ENCODE measurements around the gene HYOU1. TPM values are rescaled to one million over a fixed set of nuclear protein-coding genes. Genes with fewer than 3 reads are reported as not detected.

Gene HYOU1
- total and polyA plus RNA-seq, 2 of the 8 experiments (the other 6 are each of a cell fraction or from before 2014, with no cell fraction given), result 239 to 295 TPM

GRCh38 chr11:119067371-119068222 is 10.6 kb upstream of the HYOU1 start, which contains the start of gene VPS11 (continued):
- TF ChIP-seq BCL11A (IDR thresholded peaks at IDR 0.05; ENCODE audit: low read depth in 2 of 2, low read length in 2 of 2) (no peak), TAF7 (optimal IDR thresholded peaks at IDR 0.05; ENCODE audit: borderline replicate concordance, low read depth, low read length) (peak; percentile 77), TEAD4 (IDR thresholded peaks at IDR 0.05; ENCODE audit: low read depth, low read length) (no peak), SIRT6 (IDR thresholded peaks at IDR 0.05; ENCODE audit: low read length) (no peak), EZH2 (IDR thresholded peaks at IDR 0.05; ENCODE audit: low read depth, low read length, severe bottlenecking) (no peak), TBP (IDR thresholded peaks at IDR 0.05; ENCODE audit: low read depth, low read length) (peak; percentile 78), TAF1 (IDR thresholded peaks at IDR 0.05; ENCODE audit: low read depth, low read length) (peak; percentile 90), SIN3A (conservative IDR thresholded peaks at IDR 0.05 in 1 of 2, IDR thresholded peaks at IDR 0.05 in 1 of 2; ENCODE audit: low read depth in 1 of 2, low read length in 2 of 2) (peak; percentile 96 to 99; a peak in 3 of 4 replicates), USF2 (IDR thresholded peaks at IDR 0.05; ENCODE audit: low read length) (peak; percentile 99), JUN (IDR thresholded peaks at IDR 0.05; ENCODE audit: low read depth, low read length) (no peak), POLR2A (IDR thresholded peaks at IDR 0.05; ENCODE audit: control extremely low read depth in 1 of 2, low read depth in 2 of 2, low read length in 2 of 2) (peak; percentile 43 to 91), KDM4A (IDR thresholded peaks at IDR 0.05; ENCODE audit: low read depth, low read length, severe bottlenecking) (peak; percentile 78), MAX (IDR thresholded peaks at IDR 0.05) (peak; percentile 69), E2F6 (IDR thresholded peaks at IDR 0.05) (peak; percentile 45), SP4 (IDR thresholded peaks at IDR 0.05; ENCODE audit: low read length) (peak; percentile 98), YY1 (IDR thresholded peaks at IDR 0.05; ENCODE audit: low read depth, low read length) (peak; percentile 99), GTF2F1 (IDR thresholded peaks at IDR 0.05; ENCODE audit: borderline replicate concordance, low read depth, low read length) (0 out of 2 replicates have a peak, but pooled peaks have one; percentile 45), RFX5 (IDR thresholded peaks at IDR 0.05; ENCODE audit: borderline replicate concordance, low read depth, low read length) (no peak), HDAC6 (IDR thresholded peaks at IDR 0.05; ENCODE audit: low read depth, low read length) (no peak), KDM5A (IDR thresholded peaks at IDR 0.05; ENCODE audit: low read length) (peak; percentile 98), CTBP2 (IDR thresholded peaks at IDR 0.05; ENCODE audit: borderline replicate concordance, insufficient read depth, insufficient read length, low read length) (peak; percentile 56), JUND (IDR thresholded peaks at IDR 0.05; ENCODE audit: low read length) (no peak), BRCA1 (IDR thresholded peaks at IDR 0.05; ENCODE audit: low read depth, low read length) (no peak)

Measured in H1 (cell line).